Liver (tissue), 9 donors: ENCODE results near the gene MAP3K21. TPM values are rescaled to one million over a fixed set of nuclear protein-coding genes. Genes with fewer than 3 reads are reported as not detected.

Experiments
- DNase-seq: peaks from one replicate; pipeline ENCODE4 v3.0.0-alpha.2; 2017; ENCODE audit warnings: low spot score
- H3K27ac ChIP-seq, 2 donors: one replicate each; pipeline ENCODE4 v1.7.0; 2013; ENCODE audit warnings: inconsistent platforms in 2 of 2, low read length in 2 of 2, control low read depth in 1 of 2, low read depth in 1 of 2, mild to moderate bottlenecking in 1 of 2
- H3K27me3 ChIP-seq, 4 donors: one replicate each; pipeline versions ENCODE4 v1.6.1 to v1.7.0; 2013; ENCODE audit warnings: low read length in 3 of 4, inconsistent platforms in 1 of 4, mild to moderate bottlenecking in 1 of 4, moderate library complexity in 1 of 4; ENCODE audit not compliant: control insufficient read depth in 4 of 4, insufficient read depth in 4 of 4
- H3K36me3 ChIP-seq, 4 donors: one replicate each; pipeline versions ENCODE4 v1.6.1 to v1.7.0; 2013; ENCODE audit warnings: low read length in 3 of 4, mild to moderate bottlenecking in 3 of 4, low read depth in 1 of 4, moderate library complexity in 1 of 4; ENCODE audit not compliant: control insufficient read depth in 4 of 4, insufficient read depth in 3 of 4
- H3K4me1 ChIP-seq, 4 donors: one replicate each; pipeline versions ENCODE4 v1.6.1 to v1.7.0; 2013; ENCODE audit warnings: low read length in 3 of 4, mild to moderate bottlenecking in 3 of 4, moderate library complexity in 1 of 4; ENCODE audit not compliant: control insufficient read depth in 4 of 4, insufficient read depth in 4 of 4
- H3K4me3 ChIP-seq, 3 donors: one replicate each; pipeline versions ENCODE4 v1.6.1 to v1.7.0; 2013; ENCODE audit warnings: low read length in 3 of 3, control low read depth in 1 of 3, low read depth in 1 of 3, mild to moderate bottlenecking in 1 of 3
- H3K9ac ChIP-seq, 2 donors: one replicate each; pipeline ENCODE4 v1.7.0; 2013; ENCODE audit warnings: low read length in 2 of 2, mild to moderate bottlenecking in 2 of 2, moderate library complexity in 2 of 2, control low read depth in 1 of 2, low read depth in 1 of 2
- H3K9me3 ChIP-seq, 4 donors: one replicate each; pipeline versions ENCODE4 v1.6.1 to v1.7.0; 2013; ENCODE audit warnings: low read length in 3 of 4; ENCODE audit not compliant: control insufficient read depth in 4 of 4
- CTCF ChIP-seq: fragments of 150-350 bp; IDR thresholded peaks from 2 replicates; pipeline ENCODE4 v1.5.1; 2017; ENCODE audit warnings: improper control_type of control experiment, low read depth, low read length; ENCODE audit not compliant: missing input control
- FOXA1 ChIP-seq: IDR thresholded peaks from 2 replicates; pipeline ENCODE4 v1.6.1; 2016; ENCODE audit warnings: antibody characterized with exemption
- FOXA2 ChIP-seq: IDR thresholded peaks from 2 replicates; pipeline ENCODE4 v1.6.1; 2016; ENCODE audit warnings: antibody characterized with exemption
- GABPA ChIP-seq, 2 donors: IDR thresholded peaks in 1 of 2; conservative IDR thresholded peaks in 1 of 2; 2 replicates each; pipeline ENCODE4 v1.6.1; 2016; ENCODE audit warnings: antibody characterized with exemption in 2 of 2, mild to moderate bottlenecking in 1 of 2, moderate library complexity in 1 of 2
- HNF4A ChIP-seq, 2 donors: conservative IDR thresholded peaks; 2 replicates each; pipeline ENCODE4 v1.6.1; 2016; ENCODE audit warnings: antibody characterized with exemption in 2 of 2, mild to moderate bottlenecking in 2 of 2
- HNF4G ChIP-seq: IDR thresholded peaks from 2 replicates; pipeline ENCODE4 v1.6.1; 2016; ENCODE audit warnings: antibody characterized with exemption
- RAD21 ChIP-seq, 2 donors: IDR thresholded peaks; 2 replicates each; pipeline ENCODE4 v1.6.1; 2016; ENCODE audit warnings: antibody characterized with exemption in 2 of 2, mild to moderate bottlenecking in 2 of 2
- REST ChIP-seq: IDR thresholded peaks from 2 replicates; pipeline ENCODE4 v1.6.1; 2016; ENCODE audit warnings: antibody characterized with exemption, mild to moderate bottlenecking
- RXRA ChIP-seq, 2 donors: IDR thresholded peaks; 2 replicates each; pipeline ENCODE4 v1.6.1; 2017 to 2018; ENCODE audit warnings: antibody characterized with exemption in 2 of 2, mild to moderate bottlenecking in 1 of 2
- YY1 ChIP-seq: IDR thresholded peaks from 2 replicates; pipeline ENCODE4 v1.6.1; 2016; ENCODE audit warnings: antibody characterized with exemption, mild to moderate bottlenecking
- ZBTB33 ChIP-seq: IDR thresholded peaks from 2 replicates; pipeline ENCODE4 v1.6.1; 2016; ENCODE audit warnings: antibody characterized with exemption
- WGBS: extraction: QIAGEN DNeasy Blood & Tissue Kit; methylation state at CpG from one replicate; pipeline ENCODE4 v1.1.7; 2013; 5-methylcytosine and 5-hydroxymethylcytosine counted together
- polyA plus RNA-seq, 2 donors: library from polyadenylated mRNA; stranded (reverse) in 1 of 2; unstranded in 1 of 2; fragments of 200-250 nt in 1 of 2; fragments of >200 nt in 1 of 2; fragmentation: Nextera tagmentation in 1 of 2; extraction: Ambion mirVana in 1 of 2; gene quantifications; one replicate each; pipeline versions ENCODE4 v1.2.1 to v1.2.3, GENCODE V29; 2013 to 2015
- total RNA-seq, 2 donors: library from RNA; depleted of rRNA; stranded (reverse); fragments of >200 nt; gene quantifications; one replicate each; pipeline ENCODE4 v1.2.3, GENCODE V29; 2014
- donor health status: healthy.
- donor health status: healthy.
- donor health status: healthy.
- donor health status: healthy.
- donor health status: healthy.

MAP3K21 gene
- total and polyA plus RNA-seq, 4 donors: 0.51 to 7.3 (median 1.6) TPM

GRCh38 chr1:233331676-233332519 is 4.4 kb downstream of the MAP3K21 start:
- H3K4me3 ChIP-seq: no peak overlapping the region
- H3K9me3 ChIP-seq: no peaks in the 10 kb centered on the region
- no peak overlapping the region for H3K27ac ChIP-seq
- H3K4me1 ChIP-seq: peaks cover 5 to 35% (median 14%) of the 10 kb centered on the region in 4 donors
- no peaks in the 10 kb centered on the region for H3K36me3 ChIP-seq
- no peak for DNase-seq
- no peak overlapping the region for H3K9ac ChIP-seq
- TF ChIP-seq FOXA1: no peak
- TF ChIP-seq RXRA (IDR thresholded peaks at IDR 0.05): no peak
- no peak for TF ChIP-seq CTCF
- TF ChIP-seq YY1: no peak
- no peak for TF ChIP-seq GABPA (IDR thresholded peaks at IDR 0.05 in 1 of 2, conservative IDR thresholded peaks at IDR 0.05 in 1 of 2)
- no peak for TF ChIP-seq ZBTB33
- TF ChIP-seq REST: no peak
- TF ChIP-seq RAD21 (IDR thresholded peaks at IDR 0.05): no peak
- no peaks in the 10 kb centered on the region for H3K27me3 ChIP-seq
- WGBS: 76% methylated on average over 8 of the region's 8 CpGs

- H3K4me1 ChIP-seq: peaks cover 5 to 41% (median 15%) of the 10 kb centered on the region in 4 donors
- H3K9me3 ChIP-seq: no peaks in the 10 kb centered on the region
- no peak overlapping the region for H3K4me3 ChIP-seq
- H3K27me3 ChIP-seq: no peaks in the 10 kb centered on the region
- no peak for TF ChIP-seq HNF4A (conservative IDR thresholded peaks at IDR 0.05)
- no peak for TF ChIP-seq REST
- no peak for TF ChIP-seq FOXA1
- no peak for TF ChIP-seq FOXA2
- TF ChIP-seq YY1: no peak
- no peak for TF ChIP-seq HNF4G
- H3K36me3 ChIP-seq: no peaks in the 10 kb centered on the region
- H3K9ac ChIP-seq: no peak overlapping the region
- DNase-seq: no peak
- WGBS: 95% methylated on average over 1 of the region's 1 CpG
- no peak overlapping the region for H3K27ac ChIP-seq
These were observed 5.6 kb downstream of the MAP3K21 start for GRCh38 chr1:233333086-233333485.
